AG04450 (cell line): ENCODE measurements around the gene VTN. TPM values are rescaled to one million over a fixed set of nuclear protein-coding genes. Genes with fewer than 3 reads are reported as not detected.

Experiments
- CTCF ChIA-PET: fragments of 300-600, 350-600 bp; formaldehyde crosslinking; extraction: SDS; loops from one replicate; lab custom pipeline; 2022; ENCODE audit warnings: antibody characterized with exemption, inconsistent platforms; lab: Charles Lee
- POLR2A ChIA-PET: fragments of 350-600 bp; formaldehyde crosslinking; extraction: SDS; loops from one replicate; lab custom pipeline; 2021; ENCODE audit warnings: antibody characterized with exemption, inconsistent platforms; lab: Yijun Ruan, JAX
- DNase-seq: peaks from one replicate; pipeline ENCODE4 v3.0.0-alpha.2; 2011; ENCODE audit warnings: low read depth, low spot score
- H3K27ac ChIP-seq: one replicate; pipeline ENCODE4 v1.5.1; 2012; ENCODE audit warnings: low read depth, low read length, control low read depth
- H3K27me3 ChIP-seq: one replicate; pipeline ENCODE4 v1.6.0; 2012; ENCODE audit warnings: low read length; ENCODE audit not compliant: control insufficient read depth, insufficient read depth
- H3K4me3 ChIP-seq: 2 replicates; pipeline ENCODE4 v1.5.1; 2011; ENCODE audit warnings: mild to moderate bottlenecking, low read depth, low read length, control low read depth
- H3K9me3 ChIP-seq: 2 replicates; pipeline ENCODE4 v1.5.1; 2012; ENCODE audit warnings: low read length; ENCODE audit not compliant: control insufficient read depth, insufficient read depth
- polyA plus RNA-seq: library from polyadenylated mRNA; depleted of rRNA; stranded (reverse); fragments of >200 nt; gene quantifications from 2 replicates; pipeline ENCODE4 v1.2.3, GENCODE V29; 2011
- TF ChIP-seq, protein P1 (sequence below): IDR thresholded peaks from 2 replicates; pipeline ENCODE4 v1.5.1; 2011; ENCODE audit warnings: low read depth, low read length, control low read depth, inconsistent platforms

VTN gene
- polyA plus RNA-seq, 1 experiment, result 0.53 TPM

DNA sequence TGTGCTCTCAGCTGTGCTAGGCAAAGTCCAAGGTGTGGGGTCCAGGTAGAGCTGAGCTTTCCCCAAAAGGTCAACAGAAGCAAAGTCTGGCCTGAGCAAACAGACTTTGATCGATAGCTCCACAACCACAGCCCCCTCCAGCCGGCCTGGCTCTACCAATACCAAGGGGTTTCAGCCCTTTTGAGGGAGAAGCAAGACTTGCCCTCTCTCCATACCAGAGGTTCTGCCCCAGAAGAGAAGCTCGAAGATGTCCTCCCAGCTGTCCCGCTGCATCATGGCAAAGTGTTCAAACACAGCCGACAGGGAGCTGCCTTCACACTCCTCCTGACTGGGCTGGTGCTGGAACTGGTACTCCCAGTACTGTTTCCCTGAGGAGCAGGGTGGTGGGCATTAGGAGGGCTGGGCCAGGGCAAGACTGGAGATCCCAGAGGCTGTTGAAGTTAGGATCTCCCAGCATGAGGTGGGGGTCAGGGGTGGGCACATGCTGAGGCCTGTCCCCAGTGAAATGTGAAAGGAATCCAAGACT, 1.7 kb downstream of the VTN start:
- ChIA-PET CTCF (interaction anchor here (0.7 kb wide), 1 partner anchor 8 kb away, joined by 3 read pairs; no protein-coding TSS in a partner anchor), POLR2A (interaction anchor here (1.4 to 3.8 kb wide), 3 partner anchors 11 to 33 kb away, joined by 4 to 17 read pairs (median 5); partner anchors contain the start of genes IFT20, POLDIP2 and TNFAIP1)
- no peak for DNase-seq

DNA sequence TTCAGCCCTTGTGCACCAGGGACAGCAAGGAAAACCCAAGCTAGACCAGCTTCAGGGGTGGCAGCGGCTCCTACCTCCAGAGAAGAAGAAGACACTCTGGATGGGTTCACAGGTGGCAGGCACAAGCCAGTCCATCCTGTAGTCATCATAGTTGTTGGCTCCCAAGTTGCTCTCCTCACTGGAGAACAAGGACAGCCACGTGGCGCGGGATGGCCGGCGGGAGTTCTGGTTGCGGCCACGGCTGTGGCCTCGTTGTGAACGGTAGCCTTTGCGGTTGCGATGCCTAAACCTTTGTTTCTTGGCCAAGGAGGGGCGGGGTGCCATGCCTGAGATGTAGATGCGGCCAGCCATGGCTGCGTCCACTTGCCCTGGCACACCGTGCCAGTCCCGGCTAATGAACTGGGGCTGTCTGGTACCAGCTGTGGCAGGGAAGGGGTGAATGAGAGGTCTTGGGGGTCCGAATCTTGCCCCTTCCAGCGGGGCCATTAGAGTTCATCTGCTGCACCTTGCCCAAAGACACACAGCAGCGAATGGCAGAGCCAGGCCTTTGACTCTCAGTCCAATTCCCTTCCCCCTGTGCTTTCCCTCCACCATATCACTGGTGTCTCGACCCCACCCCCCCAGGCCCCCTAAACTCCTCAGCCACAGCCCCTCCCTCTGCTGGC, 2.3 kb downstream of the VTN start:
- Histone ChIP-seq H3K27ac (no peak overlapping the region), H3K27me3 (no peaks in the 10 kb centered on the region), H3K9me3 (no peaks in the 10 kb centered on the region; the same call in 1 of the 2 replicates), H3K4me3 (no peak overlapping the region)
- TF ChIP-seq, protein P1, sequence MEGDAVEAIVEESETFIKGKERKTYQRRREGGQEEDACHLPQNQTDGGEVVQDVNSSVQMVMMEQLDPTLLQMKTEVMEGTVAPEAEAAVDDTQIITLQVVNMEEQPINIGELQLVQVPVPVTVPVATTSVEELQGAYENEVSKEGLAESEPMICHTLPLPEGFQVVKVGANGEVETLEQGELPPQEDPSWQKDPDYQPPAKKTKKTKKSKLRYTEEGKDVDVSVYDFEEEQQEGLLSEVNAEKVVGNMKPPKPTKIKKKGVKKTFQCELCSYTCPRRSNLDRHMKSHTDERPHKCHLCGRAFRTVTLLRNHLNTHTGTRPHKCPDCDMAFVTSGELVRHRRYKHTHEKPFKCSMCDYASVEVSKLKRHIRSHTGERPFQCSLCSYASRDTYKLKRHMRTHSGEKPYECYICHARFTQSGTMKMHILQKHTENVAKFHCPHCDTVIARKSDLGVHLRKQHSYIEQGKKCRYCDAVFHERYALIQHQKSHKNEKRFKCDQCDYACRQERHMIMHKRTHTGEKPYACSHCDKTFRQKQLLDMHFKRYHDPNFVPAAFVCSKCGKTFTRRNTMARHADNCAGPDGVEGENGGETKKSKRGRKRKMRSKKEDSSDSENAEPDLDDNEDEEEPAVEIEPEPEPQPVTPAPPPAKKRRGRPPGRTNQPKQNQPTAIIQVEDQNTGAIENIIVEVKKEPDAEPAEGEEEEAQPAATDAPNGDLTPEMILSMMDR, result no peak
- CTCF ChIA-PET, result interaction anchor here (1.1 kb wide), 1 partner anchor 10 kb away, joined by 4 read pairs; the partner anchor contains the start of gene POLDIP2
- POLR2A ChIA-PET, result interaction anchor here (1.4 to 1.6 kb wide), 2 partner anchors 10 to 32 kb away, joined by 4 to 5 read pairs; partner anchors contain the start of genes IFT20, POLDIP2 and TNFAIP1
- DNase-seq, result no peak

More for the DNA sequence above, 1.7 kb downstream of the VTN start:
- TF ChIP-seq, protein P1, result no peak
- Histone ChIP-seq H3K4me3 (no peak overlapping the region), H3K9me3 (no peaks in the 10 kb centered on the region; the same call in 1 of the 2 replicates), H3K27me3 (no peaks in the 10 kb centered on the region), H3K27ac (no peak overlapping the region)

DNA sequence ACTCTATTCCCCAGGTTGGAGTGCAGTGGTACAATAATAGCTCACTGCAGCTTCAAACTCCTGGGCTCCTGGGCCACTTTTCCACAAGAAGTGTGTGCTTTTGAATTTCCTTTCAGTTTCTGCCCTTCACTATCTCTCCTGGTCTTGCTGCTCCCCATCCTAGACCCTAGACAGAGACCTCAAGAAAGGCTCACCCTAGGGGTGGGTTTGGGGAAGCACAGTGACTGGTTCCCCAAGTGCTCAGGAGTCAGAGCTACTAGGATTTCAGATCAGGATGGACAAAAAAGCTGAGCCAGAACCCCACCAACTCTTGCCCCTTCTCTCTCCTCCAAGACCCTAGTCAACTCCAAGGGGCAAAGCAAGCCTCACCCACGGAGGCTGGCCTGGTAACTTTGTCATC, 3.5 kb downstream of the VTN start:
- no peak for DNase-seq
- Histone ChIP-seq H3K9me3 (no peaks in the 10 kb centered on the region; the same call in 1 of the 2 replicates), H3K4me3 (no peak overlapping the region), H3K27me3 (no peaks in the 10 kb centered on the region), H3K27ac (no peak overlapping the region)
- TF ChIP-seq, protein P1, result no peak
- ChIA-PET POLR2A (interaction anchor here (0.7 to 1.6 kb wide), 2 partner anchors 31 to 201 kb away, joined by 3 to 4 read pairs; partner anchors contain the start of genes IFT20 and TNFAIP1), CTCF (interaction anchor here (1.1 kb wide), 1 partner anchor 9 kb away, joined by 4 read pairs; the partner anchor contains the start of gene POLDIP2)

DNA sequence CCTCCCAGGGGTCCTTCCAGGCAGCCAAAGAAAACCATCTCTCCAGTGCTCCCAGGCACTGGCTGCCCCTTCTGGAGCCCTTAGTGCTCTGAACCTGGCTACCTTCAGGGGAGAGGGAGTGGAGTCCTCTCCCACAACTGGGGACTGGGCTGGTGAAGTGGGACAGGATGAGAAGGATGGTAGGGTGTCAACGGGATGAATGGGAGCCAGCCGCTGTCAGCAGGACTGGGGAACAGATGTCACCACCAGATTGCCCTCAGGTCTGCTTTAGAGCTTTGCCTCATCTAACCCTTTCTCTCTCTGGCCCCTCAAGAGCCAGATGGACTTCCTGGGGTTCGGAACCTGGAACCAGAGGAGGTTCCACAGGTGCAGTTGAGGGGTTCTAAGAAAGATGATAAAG, 4.6 kb downstream of the VTN start:
- Histone ChIP-seq H3K27me3 (no peaks in the 10 kb centered on the region), H3K9me3 (no peaks in the 10 kb centered on the region), H3K4me3 (no peak overlapping the region), H3K27ac (no peak overlapping the region)
- ChIA-PET POLR2A (no interaction called here), CTCF (no interaction called here)
- TF ChIP-seq, protein P1, result no peak
- no peak for DNase-seq
